Jurkat, Clone E6-1 (cell line): Measurements from ENCODE around the gene RPP30.
A peak's percentile ranks its signal among the peaks of the same experiment; 100 is the strongest.
"Not testable (repeated sequence)": the region's sequence is repeated elsewhere in the genome, so short reads cannot be mapped to it uniquely, and the experiment has no call there.

ENCODE experiments used
- DNase-seq: peaks from one replicate; pipeline ENCODE4 v3.0.0-alpha.2; 2011; ENCODE audit warnings: low read depth, low spot score
- H3K4me3 ChIP-seq: 2 replicates; pipeline ENCODE4 v1.5.1; 2011; ENCODE audit warnings: mild to moderate bottlenecking, low read length, control low read depth, moderate library complexity

RPP30 gene

DNA sequence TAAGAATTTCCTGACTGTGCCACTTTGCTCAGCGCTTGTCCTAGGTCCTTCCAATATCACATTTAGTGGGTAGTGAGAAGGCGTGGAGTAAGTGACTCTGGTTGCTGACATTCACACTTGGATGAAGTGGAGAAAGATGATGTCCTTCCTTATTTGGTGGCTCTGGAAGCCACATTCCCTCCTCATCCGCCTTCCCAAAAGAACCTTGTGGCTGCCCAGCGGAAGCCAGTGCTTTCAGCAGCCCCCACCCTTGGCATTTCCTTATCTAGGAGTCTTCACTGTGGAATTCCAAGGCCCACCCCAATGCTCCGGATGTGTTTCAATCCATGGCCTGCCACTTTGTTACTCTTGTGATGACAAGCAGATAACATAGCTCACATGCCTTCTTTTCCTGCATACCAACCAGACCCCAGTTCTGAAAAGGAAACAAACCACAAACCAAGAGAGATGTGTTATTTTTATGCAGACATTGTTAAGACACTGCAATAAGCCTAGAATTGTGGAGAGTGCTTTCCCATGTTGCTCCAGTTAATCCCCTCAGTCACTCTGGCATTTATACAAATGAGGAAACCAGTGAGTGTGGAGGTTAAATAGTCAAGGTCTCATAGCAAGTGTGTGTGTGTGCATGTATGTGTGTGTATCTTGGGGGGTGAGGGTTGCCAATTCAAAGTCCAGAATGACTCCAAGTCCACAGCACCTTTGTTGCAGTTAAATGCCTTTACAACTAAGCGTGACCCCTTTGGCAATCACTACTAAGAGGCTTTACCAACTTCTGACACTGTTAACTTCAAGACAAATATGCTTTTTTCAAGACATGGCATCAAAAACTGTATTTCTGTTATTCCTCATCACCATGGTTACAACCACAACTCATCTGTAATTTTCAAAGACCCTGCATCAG lies 59.4 kb downstream of the RPP30 start:
- H3K4me3 ChIP-seq = no peak overlapping the region

DNA sequence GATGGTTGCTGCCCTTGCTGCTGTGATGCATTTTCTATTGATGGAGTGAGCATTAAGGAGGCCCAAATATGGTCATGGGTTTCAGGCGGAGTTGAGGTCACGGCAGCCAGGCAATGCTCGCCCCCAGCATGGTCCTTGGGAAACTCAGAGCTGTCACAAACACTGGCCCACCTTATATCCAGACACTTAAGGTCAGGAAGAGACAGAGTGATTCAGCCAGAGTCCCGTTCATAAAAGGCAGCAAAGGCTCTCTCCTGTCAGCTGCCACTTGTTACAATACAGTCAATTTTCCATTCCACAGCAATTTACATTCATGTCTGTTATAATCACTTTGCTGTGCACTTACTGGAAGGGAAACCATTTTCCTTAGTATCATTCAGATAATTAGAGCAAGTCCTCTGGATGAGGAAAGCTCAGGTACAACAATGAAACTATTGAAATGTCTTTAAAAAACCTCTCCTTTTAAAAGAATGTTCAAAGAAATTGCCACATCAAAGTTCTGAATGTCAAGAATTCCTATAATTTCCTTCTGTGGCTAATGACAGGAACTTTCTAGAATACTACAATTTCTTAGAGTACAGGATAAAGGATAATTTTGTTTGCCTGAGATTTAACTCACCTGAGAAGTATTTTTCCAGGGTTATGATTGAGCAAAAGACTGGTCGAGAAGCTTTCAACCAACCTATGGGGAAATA lies 64.0 kb downstream of the RPP30 start:
- DNase-seq = no peak
- no peak overlapping the region for H3K4me3 ChIP-seq

More for the DNA sequence above, 59.4 kb downstream of the RPP30 start:
- no peak for DNase-seq

DNA sequence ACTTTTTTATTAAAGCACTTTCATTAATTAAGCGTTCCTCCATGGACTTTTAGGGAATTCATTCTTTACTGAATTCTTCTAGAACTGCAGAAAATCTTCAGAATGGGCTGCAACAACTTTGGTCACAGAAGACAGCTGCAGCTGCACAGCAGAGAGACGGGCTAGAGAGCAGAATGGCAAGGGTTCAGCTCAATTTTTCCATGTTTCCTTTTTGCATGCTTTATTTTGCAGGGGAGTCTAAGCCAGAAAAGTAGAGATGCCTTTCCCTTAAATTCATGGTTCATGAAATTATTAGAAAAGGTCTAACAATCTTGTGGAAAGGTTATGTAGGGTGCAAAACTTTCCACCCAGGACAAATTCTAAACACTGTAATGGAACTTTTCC lies 64.5 kb downstream of the RPP30 start:
- no peak overlapping the region for H3K4me3 ChIP-seq
- DNase-seq = no peak

DNA sequence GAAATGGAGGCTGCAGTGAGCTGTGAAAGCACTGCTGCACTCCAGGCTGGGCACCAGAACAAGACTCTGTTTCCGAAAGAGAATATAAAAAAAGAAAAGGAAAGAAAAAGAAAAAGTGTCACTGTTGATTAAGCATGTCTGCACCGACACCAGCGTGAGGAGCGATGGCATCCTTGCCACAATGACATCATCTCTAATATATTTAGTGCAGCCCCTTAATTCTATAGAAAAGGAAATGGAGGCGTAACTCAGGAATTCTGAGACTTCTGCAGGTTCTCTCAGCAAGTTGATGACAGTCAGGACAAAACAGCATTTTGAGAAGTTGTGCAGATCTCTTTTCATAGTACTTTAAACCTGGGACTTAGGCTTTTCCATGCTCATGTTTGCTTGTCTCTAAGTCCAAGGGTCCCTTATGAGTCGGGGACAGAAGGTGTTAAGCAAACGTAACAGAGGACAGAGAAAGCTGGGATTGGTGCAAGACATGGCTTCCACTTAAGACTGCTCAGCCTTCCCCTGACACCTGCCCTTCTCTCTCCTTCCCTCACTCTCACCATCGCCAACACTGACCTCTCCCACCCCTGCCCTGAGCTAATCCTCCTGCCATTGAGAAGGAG lies 66.0 kb downstream of the RPP30 start:
- no peak overlapping the region for H3K4me3 ChIP-seq
- no peak for DNase-seq

DNA sequence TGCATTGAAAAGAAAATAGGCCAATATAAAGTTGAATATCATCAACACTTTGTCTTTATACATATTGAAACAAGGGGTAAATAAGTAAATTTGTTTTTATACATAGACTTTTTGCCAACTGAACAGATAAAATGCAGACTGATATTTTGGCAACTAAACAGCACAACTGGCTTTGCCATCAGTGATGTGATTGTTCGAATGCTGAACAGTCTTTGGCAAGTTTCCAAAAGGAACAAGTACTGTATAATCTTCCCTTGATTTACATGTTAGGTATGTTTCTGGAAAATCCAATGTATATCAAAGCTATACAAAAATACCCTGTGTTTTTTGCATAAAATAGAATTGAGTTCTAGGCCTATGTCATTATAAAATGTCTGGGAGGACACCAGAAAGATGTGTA lies 67.3 kb downstream of the RPP30 start:
- DNase-seq = no peak

DNA sequence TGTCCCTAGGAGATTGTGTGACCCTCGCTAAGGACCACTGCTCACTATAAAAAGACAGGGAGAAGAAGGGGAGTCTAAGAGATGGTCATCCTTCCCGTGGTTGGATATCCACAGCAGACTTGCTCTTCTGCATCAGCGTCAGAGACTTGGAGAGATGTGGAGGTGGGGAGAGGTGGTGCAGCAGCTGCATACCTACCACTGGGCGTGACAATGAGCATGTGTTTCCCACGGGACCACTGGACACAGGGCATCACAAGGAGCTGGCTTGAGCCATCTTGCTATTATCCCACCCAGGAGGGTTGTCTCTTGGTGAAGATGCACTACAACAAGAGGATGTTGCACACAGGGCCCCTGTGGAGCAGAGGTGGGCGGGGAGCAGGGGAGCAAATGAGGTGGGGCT lies 67.9 kb downstream of the RPP30 start:
- no peak for DNase-seq
- no peak overlapping the region for H3K4me3 ChIP-seq

More for the DNA sequence above, 67.3 kb downstream of the RPP30 start:
- H3K4me3 ChIP-seq = no peak overlapping the region

DNA sequence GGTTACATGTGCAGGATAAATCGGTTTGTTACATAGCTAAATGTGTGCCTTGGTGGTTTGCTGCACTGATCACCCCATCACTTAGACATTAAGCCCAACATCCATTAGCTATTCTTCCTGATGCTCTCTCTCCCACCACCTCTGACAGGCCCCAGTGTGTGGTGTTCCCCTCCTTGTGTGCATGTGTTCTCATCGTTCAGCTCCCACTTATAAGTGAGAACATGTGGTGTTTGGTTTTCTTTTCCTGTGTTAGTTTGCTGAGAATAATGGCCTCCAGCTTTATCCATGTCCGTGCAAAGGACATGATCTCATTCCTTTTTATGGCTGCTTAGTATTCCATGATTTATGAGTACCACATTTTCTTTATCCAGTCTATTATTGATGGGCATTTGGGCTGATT lies 71.2 kb downstream of the RPP30 start:
- not testable (repeated sequence) for H3K4me3 ChIP-seq, DNase-seq

DNA sequence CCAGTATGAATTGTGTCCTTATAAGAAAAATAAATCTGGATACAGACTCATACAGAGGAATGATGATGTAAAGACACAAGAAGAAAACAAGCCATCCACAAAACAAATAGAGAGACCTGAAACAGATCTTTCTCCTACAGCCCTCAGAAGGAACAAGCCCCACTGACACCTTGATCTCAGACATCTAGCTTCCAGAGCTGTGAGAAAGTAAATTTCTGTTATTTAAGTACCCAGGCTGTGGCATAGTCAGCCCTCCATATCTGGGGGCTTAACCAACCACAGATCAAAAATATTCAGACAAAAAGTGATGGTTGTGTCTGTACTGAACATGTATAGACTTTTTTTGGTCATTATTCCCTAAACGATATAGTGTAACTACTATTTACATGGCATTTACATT lies 73.0 kb downstream of the RPP30 start:
- no peak overlapping the region for H3K4me3 ChIP-seq
- peak; percentile 65 for DNase-seq

DNA sequence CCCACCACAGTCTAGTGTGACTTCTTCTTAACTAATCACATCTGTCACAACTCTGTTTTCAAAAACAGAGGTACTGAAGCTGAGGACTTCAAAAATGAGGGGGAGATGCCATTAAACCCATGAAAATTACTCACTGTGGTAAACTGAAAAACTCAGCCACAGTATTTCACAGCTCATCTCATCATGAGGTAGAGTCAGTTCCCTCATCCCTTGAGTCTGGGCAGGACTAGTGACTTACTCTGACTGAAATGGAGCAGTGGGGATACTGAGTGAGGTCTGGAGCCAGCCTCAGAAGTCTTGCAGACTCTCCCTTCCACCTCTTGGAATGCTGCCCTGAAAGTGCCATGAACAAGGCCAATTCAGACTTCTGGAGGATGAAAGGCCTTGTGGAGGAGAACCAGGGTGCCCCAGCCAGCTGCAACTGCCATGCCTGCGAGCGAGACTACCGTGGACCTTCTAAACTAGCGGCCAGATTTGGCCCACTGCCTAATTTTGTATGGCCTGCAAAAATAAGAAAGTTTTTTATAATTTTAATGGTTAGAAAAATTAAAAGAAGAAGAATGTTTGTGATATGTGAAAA lies 73.8 kb downstream of the RPP30 start:
- H3K4me3 ChIP-seq = no peak overlapping the region
- no peak for DNase-seq

DNA sequence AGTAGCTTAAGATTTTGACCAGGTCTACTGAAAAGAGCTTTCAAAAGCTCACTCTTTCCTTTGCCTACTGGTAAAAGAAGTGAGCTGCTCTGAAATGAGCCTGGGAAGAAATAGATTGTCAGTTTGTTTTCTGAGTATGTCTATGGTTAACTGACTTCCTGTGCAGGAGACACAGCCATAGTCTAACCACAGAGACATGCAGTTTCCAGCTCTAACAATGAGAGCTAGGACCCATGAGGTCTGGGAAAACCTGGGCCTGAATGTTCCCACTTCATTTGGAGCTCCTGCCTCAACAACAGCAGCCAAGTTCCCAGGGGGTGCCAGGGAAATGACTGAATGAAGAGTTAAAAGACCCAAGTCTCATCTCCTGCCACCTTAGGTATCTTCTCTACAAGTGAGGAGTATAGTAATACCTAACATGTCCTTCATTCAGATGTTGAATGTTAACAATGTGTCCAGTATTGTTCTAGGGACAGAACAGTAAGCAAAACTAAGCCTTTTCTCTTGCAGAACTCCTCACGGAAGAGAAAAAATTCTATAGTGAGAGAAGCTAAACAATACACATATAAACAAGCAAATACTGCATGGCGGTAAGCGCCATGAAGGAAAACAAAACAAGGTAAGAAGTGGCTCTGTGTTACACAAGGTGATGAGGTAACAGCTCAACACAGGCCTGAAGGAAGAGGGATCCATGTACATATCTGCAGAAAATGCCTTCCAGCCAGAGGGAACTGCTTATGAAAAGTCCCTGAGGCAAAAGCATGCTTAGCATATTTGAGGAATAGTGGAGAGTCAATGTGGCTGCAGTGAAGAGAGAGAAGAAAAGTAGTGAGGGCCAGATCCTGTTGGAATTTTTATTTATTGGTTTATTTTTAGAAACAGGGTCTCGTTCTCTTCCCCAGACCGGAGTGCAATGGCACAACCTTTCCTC lies 75.5 kb downstream of the RPP30 start:
- peak; percentile 94 for DNase-seq
- H3K4me3 ChIP-seq = peak overlapping the region; percentile 42
